Esophagus muscularis mucosa (tissue), 3 donors: Measurements from ENCODE around the gene ADGRF3.

Experiments used
- CTCF ChIP-seq, 3 experiments: fragments of 200-600 bp in 2 of 3; fragments of 450-650 bp in 1 of 3; sonication (generic) in 2 of 3; IDR thresholded peaks; one replicate each; pipeline ENCODE4 v1.5.1; 2017 to 2019; ENCODE audit warnings: antibody characterized with exemption in 3 of 3, mild to moderate bottlenecking in 2 of 3, moderate library complexity in 1 of 3
- POLR2A ChIP-seq: fragments of 450-650 bp; IDR thresholded peaks from one replicate; pipeline ENCODE4 v1.6.1; 2017; ENCODE audit warnings: antibody characterized with exemption, moderate library complexity, mild to moderate bottlenecking, low read depth

GRCh38 chr2:26325851-26326250 is 20.7 kb downstream of the ADGRF3 start:
- TF ChIP-seq CTCF (IDR thresholded peaks at IDR 0.05) (no peak), POLR2A (no peak)
